H1 (cell line): ENCODE data around the gene IDUA. TPM values are rescaled to one million over a fixed set of nuclear protein-coding genes. Genes with fewer than 3 reads are reported as not detected.

ENCODE experiments used
- CTCF ChIA-PET: fragments of 300-600 bp; sonication (Branson Sonifier 250); formaldehyde crosslinking; loops from one replicate; lab custom pipeline; 2021; ENCODE audit not compliant: partially characterized antibody; lab: Charles Lee
- POLR2A ChIA-PET: fragments of 300-600 bp; sonication (Branson Sonifier 250); formaldehyde crosslinking; loops from one replicate; lab custom pipeline; 2021; ENCODE audit warnings: inconsistent platforms; ENCODE audit not compliant: partially characterized antibody; lab: Charles Lee
- DNase-seq, 2 experiments: peaks; one replicate each; pipeline versions ENCODE4 v3.0.0 to v3.0.0-alpha.2; 2010 to 2022; ENCODE audit warnings: low spot score in 2 of 2, low read depth in 1 of 2, mixed read lengths in 1 of 2
- FAIRE-seq: peaks from 2 replicates; lab custom pipeline; 2011; peaks lifted over from hg19 to GRCh38; lab: Jason Lieb, UNC
- H2AFZ ChIP-seq: 2 replicates; pipeline ENCODE4 v1.8.1; 2012; ENCODE audit warnings: low read length, inconsistent platforms
- H2AK5ac ChIP-seq: 2 replicates; pipeline ENCODE4 v1.6.1; 2013; ENCODE audit warnings: low read depth, low read length
- H2BK120ac ChIP-seq: replicated peaks from 2 replicates; pipeline ENCODE3; 2013; ENCODE audit warnings: low read depth, low read length, inconsistent platforms
- H2BK12ac ChIP-seq: 2 replicates; pipeline ENCODE4 v1.6.1; 2013; ENCODE audit warnings: low read depth, low read length
- H2BK15ac ChIP-seq: 2 replicates; pipeline ENCODE4 v1.6.1; 2013; ENCODE audit warnings: low read length
- H2BK20ac ChIP-seq: 2 replicates; pipeline ENCODE4 v1.6.1; 2013; ENCODE audit warnings: low read length
- H2BK5ac ChIP-seq: 2 replicates; pipeline ENCODE4 v1.6.1; 2013; ENCODE audit warnings: low read depth, low read length
- H3K14ac ChIP-seq: 2 replicates; pipeline ENCODE4 v1.6.1; 2013; ENCODE audit warnings: inconsistent platforms; ENCODE audit not compliant: insufficient read length
- H3K18ac ChIP-seq: 2 replicates; pipeline ENCODE4 v1.6.1; 2013; ENCODE audit warnings: low read length; ENCODE audit errors: extremely low read depth
- H3K23ac ChIP-seq: 2 replicates; pipeline ENCODE4 v1.6.1; 2013; ENCODE audit warnings: inconsistent platforms; ENCODE audit not compliant: insufficient read length
- H3K23me2 ChIP-seq: 2 replicates; pipeline ENCODE4 v1.6.1; 2013; ENCODE audit warnings: low read depth, low read length
- H3K27ac ChIP-seq: 2 replicates; pipeline ENCODE4 v1.6.1; 2011; ENCODE audit warnings: low read depth, low read length, inconsistent platforms
- H3K27me3 ChIP-seq, 4 experiments: replicated peaks in 1 of 4; 1 replicate in 1 of 4; 2 replicates in 3 of 4; pipeline versions ENCODE4 v1.6.1 to v1.8.1; 2011 to 2013; ENCODE audit warnings: low read length in 3 of 4, mild to moderate bottlenecking in 3 of 4, inconsistent platforms in 2 of 4, mixed read lengths in 2 of 4, moderate library complexity in 1 of 4; ENCODE audit not compliant: control insufficient read depth in 3 of 4, insufficient read depth in 3 of 4; ENCODE audit errors: extremely low read depth in 1 of 4
- H3K36me3 ChIP-seq, 4 experiments: 2 replicates each; pipeline versions ENCODE4 v1.6.1 to v1.8.1; 2011 to 2013; ENCODE audit warnings: mild to moderate bottlenecking in 4 of 4, low read length in 3 of 4, moderate library complexity in 2 of 4, control low read depth in 1 of 4, inconsistent platforms in 1 of 4; ENCODE audit not compliant: insufficient read depth in 4 of 4, control insufficient read depth in 2 of 4
- H3K4ac ChIP-seq: replicated peaks from 2 replicates; pipeline ENCODE3; 2013; ENCODE audit warnings: low read length, low read depth, mixed read lengths, inconsistent platforms; ENCODE audit not compliant: insufficient read length
- H3K4me1 ChIP-seq, 4 experiments: replicated peaks in 1 of 4; 1 replicate in 1 of 4; 2 replicates in 3 of 4; pipeline versions ENCODE4 v1.6.1 to v1.8.1; 2011 to 2013; ENCODE audit warnings: low read length in 3 of 4, inconsistent platforms in 2 of 4, mixed read lengths in 1 of 4; ENCODE audit not compliant: insufficient read depth in 4 of 4, control insufficient read depth in 3 of 4
- H3K4me2 ChIP-seq, 2 experiments: 2 replicates each; pipeline versions ENCODE4 v1.6.1 to v1.8.1; 2011 to 2013; ENCODE audit warnings: low read depth in 2 of 2, low read length in 2 of 2, control low read depth in 1 of 2, inconsistent platforms in 1 of 2, mild to moderate bottlenecking in 1 of 2; ENCODE audit not compliant: insufficient read depth in 1 of 2
- H3K4me3 ChIP-seq, 4 experiments: fragments of 200-600, 300-600 bp in 1 of 4; sonication (generic), shearing (Covaris generic), sonication (Bioruptor Twin) in 1 of 4; 2 replicates each; pipeline versions ENCODE4 v1.5.1 to v1.8.1; 2011 to 2016; ENCODE audit warnings: low read length in 4 of 4, low read depth in 3 of 4, control low read depth in 2 of 4, inconsistent platforms in 2 of 4, mild to moderate bottlenecking in 2 of 4, mixed read lengths in 1 of 4, moderate library complexity in 1 of 4; ENCODE audit not compliant: insufficient read depth in 2 of 4; ENCODE audit errors: extremely low read depth in 1 of 4
- H3K56ac ChIP-seq: replicated peaks from 2 replicates; pipeline ENCODE3; 2013; ENCODE audit warnings: low read depth, mild to moderate bottlenecking, mixed read lengths, low read length, inconsistent platforms; ENCODE audit not compliant: insufficient read length
- H3K79me1 ChIP-seq: 2 replicates; pipeline ENCODE4 v1.6.1; 2013; ENCODE audit warnings: low read depth, low read length, control low read depth
- H3K79me2 ChIP-seq, 2 experiments: 2 replicates each; pipeline versions ENCODE4 v1.6.1 to v1.8.1; 2012 to 2013; ENCODE audit warnings: low read length in 2 of 2, mild to moderate bottlenecking in 2 of 2, inconsistent platforms in 1 of 2; ENCODE audit not compliant: insufficient read depth in 2 of 2, control insufficient read depth in 1 of 2
- H3K9ac ChIP-seq, 4 experiments: replicated peaks in 1 of 4; 1 replicate in 1 of 4; 2 replicates in 3 of 4; pipeline versions ENCODE4 v1.6.1 to v1.8.1; 2011 to 2013; ENCODE audit warnings: low read depth in 3 of 4, low read length in 3 of 4, control low read depth in 2 of 4, mild to moderate bottlenecking in 2 of 4, moderate library complexity in 2 of 4, inconsistent platforms in 1 of 4; ENCODE audit errors: extremely low read depth in 1 of 4
- H3K9me3 ChIP-seq, 2 experiments: 2 replicates each; pipeline versions ENCODE4 v1.6.1 to v1.8.1; 2012 to 2013; ENCODE audit warnings: mild to moderate bottlenecking in 2 of 2, moderate library complexity in 2 of 2, control low read depth in 1 of 2, inconsistent platforms in 1 of 2, low read depth in 1 of 2, low read length in 1 of 2, mixed read lengths in 1 of 2; ENCODE audit not compliant: insufficient read depth in 2 of 2
- H4K20me1 ChIP-seq, 2 experiments: replicated peaks in 1 of 2; 2 replicates each; pipeline versions ENCODE3 to v1.8.1; 2011 to 2013; ENCODE audit warnings: inconsistent platforms in 2 of 2, low read length in 2 of 2, mild to moderate bottlenecking in 1 of 2; ENCODE audit not compliant: insufficient read depth in 2 of 2, control insufficient read depth in 1 of 2
- H4K5ac ChIP-seq: 2 replicates; pipeline ENCODE4 v1.6.1; 2013; ENCODE audit warnings: low read length, low read depth, mixed read lengths, inconsistent platforms; ENCODE audit not compliant: insufficient read length
- H4K8ac ChIP-seq: 2 replicates; pipeline ENCODE4 v1.8.0; 2013; ENCODE audit warnings: mild to moderate bottlenecking, moderate library complexity, low read length, inconsistent platforms; ENCODE audit not compliant: insufficient read depth; ENCODE audit errors: extremely low read depth
- H4K91ac ChIP-seq: replicated peaks from 2 replicates; pipeline ENCODE3; 2013; ENCODE audit warnings: low read length, mixed read lengths, inconsistent platforms; ENCODE audit not compliant: insufficient read length
- YY1 ChIP-seq: IDR thresholded peaks from 2 replicates; pipeline ENCODE4 v1.6.1; 2011; ENCODE audit warnings: low read depth, mild to moderate bottlenecking, low read length
- WGBS, 2 experiments: shearing (Covaris generic) in 1 of 2; methylation state at CpG; one replicate each; pipeline versions ENCODE4 v1.1.6 to v1.1.7; 2013 to 2015; ENCODE audit warnings: low lambda C conversion rate in 2 of 2, mixed read lengths in 2 of 2, inconsistent platforms in 1 of 2, low coverage in 1 of 2, missing lambda C conversion rate in 1 of 2; ENCODE audit not compliant: insufficient replicate concordance in 2 of 2, insufficient coverage in 1 of 2, insufficient read length in 1 of 2; ENCODE audit errors: extremely low coverage in 1 of 2, missing lambda C conversion rate in 1 of 2; 5-methylcytosine and 5-hydroxymethylcytosine counted together
- polyA plus RNA-seq, 7 experiments: library from polyadenylated mRNA; depleted of rRNA in 3 of 7; stranded (reverse) in 5 of 7; unstranded in 2 of 7; fragments of >200 nt in 5 of 7; fragments of 200-250 nt in 2 of 7; gene quantifications; 1 replicate in 5 of 7; 2 replicates in 1 of 7; 4 replicates in 1 of 7; pipeline versions ENCODE4 v1.2.1 to v1.2.3, GENCODE V29; 2011 to 2013; ENCODE audit warnings: missing spikeins in 2 of 7, mixed read lengths in 2 of 7
- total RNA-seq: library from RNA; stranded (reverse); fragmentation: NEBNext Ultra II Directional; extraction: Animal tissue kit (Norgen Biotek cat#: 25700); gene quantifications from 2 replicates; pipeline ENCODE4 v1.2.1, GENCODE V29; 2021

Gene IDUA
- total and polyA plus RNA-seq, 2 of the 8 experiments (the other 6 are each of a cell fraction or from before 2014, with no cell fraction given) = 2.8 to 4.8 TPM

DNA sequence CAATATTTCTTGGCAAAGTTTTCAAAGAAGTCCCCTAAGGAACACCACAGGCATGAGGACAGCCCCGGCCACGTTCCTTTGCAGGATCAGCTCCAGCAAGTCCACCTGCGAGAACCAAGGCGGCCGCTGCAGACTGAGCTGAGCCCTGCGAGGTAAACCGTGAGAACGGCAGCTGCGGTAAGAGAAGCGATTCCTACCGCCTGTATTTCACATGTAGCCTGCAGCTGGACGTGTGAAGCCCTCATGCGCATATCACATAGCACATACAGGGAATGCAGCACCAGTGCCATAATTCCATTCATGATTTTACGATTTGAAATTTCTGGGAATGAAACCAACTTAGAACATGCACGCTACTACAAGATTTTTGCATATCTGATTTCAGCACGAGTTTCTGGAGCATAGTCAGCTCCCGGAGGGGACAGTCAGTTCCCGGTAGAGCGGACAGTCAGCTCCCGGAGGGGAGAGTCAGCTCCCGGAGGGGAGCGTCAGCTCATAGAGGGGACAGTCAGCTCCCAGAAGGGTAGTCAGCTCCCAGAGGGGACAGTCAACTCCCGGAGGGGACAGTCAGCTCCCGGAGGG, 66.3 kb downstream of the IDUA start:
- no peak overlapping the region for H2AK5ac ChIP-seq
- H3K9me3 ChIP-seq = no peaks in the 10 kb centered on the region
- H3K79me2 ChIP-seq = no peaks in the 10 kb centered on the region
- no peak overlapping the region for H2BK15ac ChIP-seq
- H3K23ac ChIP-seq = no peak overlapping the region
- DNase-seq (no peak), FAIRE-seq (no peak)
- H2BK5ac ChIP-seq = no peak overlapping the region
- WGBS, 2 experiments = 85% methylated on average over 24 of the region's 24 CpGs; no CpG with 5 or more reads in 1 of the 2 experiments
- H3K9ac ChIP-seq = no peak overlapping the region
- H3K36me3 ChIP-seq = no peaks in the 10 kb centered on the region
- no peak overlapping the region for H2BK12ac ChIP-seq
- H3K18ac ChIP-seq = no peak overlapping the region
- H2BK120ac ChIP-seq = no peak overlapping the region
- no peak overlapping the region for H4K8ac ChIP-seq
- H3K4me1 ChIP-seq = peaks cover 0 to 7% (median 4%) of the 10 kb centered on the region in 4 experiments; a peak in 2 of 7 replicates
- CTCF ChIA-PET = interaction anchor here (0.6 to 1.5 kb wide), 5 partner anchors 9 to 113 kb away, joined by 3 read pairs; no protein-coding TSS in a partner anchor
- POLR2A ChIA-PET = interaction anchor here (0.6 to 0.8 kb wide), 2 partner anchors 121 kb away, joined by 4 read pairs; partner anchors contain the start of genes GAK and TMEM175
- H3K56ac ChIP-seq = no peak overlapping the region
- no peak overlapping the region for H4K5ac ChIP-seq
- H4K91ac ChIP-seq = no peak overlapping the region
- no peaks in the 10 kb centered on the region for H3K79me1 ChIP-seq
- H2AFZ ChIP-seq = no peak overlapping the region
- peaks cover 0 to 2% of the 10 kb centered on the region in 2 experiments for H4K20me1 ChIP-seq
- H3K4ac ChIP-seq = no peak overlapping the region
- H3K27me3 ChIP-seq = peaks cover 0 to 28% (median 19%) of the 10 kb centered on the region in 4 experiments; a peak in 6 of 7 replicates
- no peak overlapping the region for H3K4me3 ChIP-seq
- no peak overlapping the region for H3K27ac ChIP-seq
- H3K4me2 ChIP-seq = no peak overlapping the region
- H3K23me2 ChIP-seq = no peaks in the 10 kb centered on the region
- no peak overlapping the region for H3K14ac ChIP-seq
- no peak overlapping the region for H2BK20ac ChIP-seq
- TF ChIP-seq YY1 = no peak
